A673 (cell line): ENCODE data around the gene MRPL45. TPM values are rescaled to one million over a fixed set of nuclear protein-coding genes. Genes with fewer than 3 reads are reported as not detected.
A peak's percentile ranks its signal among the peaks of the same experiment; 100 is the strongest.

Experiments used
- BruUV-seq: library from RNA; stranded (reverse); fragments of 400-500 nt; replicated peaks from 2 replicates; lab custom pipeline; 2021; lab: Mats Ljungman, UMichigan
- CTCF ChIA-PET: fragments of 300-600 bp; sonication (Branson Sonifier 250); formaldehyde crosslinking; loops from one replicate; lab custom pipeline; 2022; ENCODE audit warnings: antibody characterized with exemption; lab: Charles Lee
- POLR2A ChIA-PET: fragments of 300-600 bp; sonication (Branson Sonifier 250); formaldehyde crosslinking; loops from one replicate; lab custom pipeline; 2022; ENCODE audit warnings: antibody characterized with exemption; ENCODE audit not compliant: low non-redundant PET; lab: Charles Lee
- DNase-seq: peaks from one replicate; pipeline ENCODE4 v3.0.0-alpha.2; 2015; ENCODE audit warnings: low spot score
- H3K27ac ChIP-seq: fragments of 200-600 bp; sonication (generic); 2 replicates; pipeline ENCODE4 v1.5.1; 2016; ENCODE audit warnings: mixed run types, low read depth, mild to moderate bottlenecking, mixed read lengths, antibody characterized with exemption, low read length; ENCODE audit not compliant: poor library complexity, severe bottlenecking
- H3K27me3 ChIP-seq: fragments of 200-600 bp; sonication (generic); replicated peaks from 2 replicates; pipeline ENCODE4 v1.6.1; 2017; ENCODE audit warnings: mixed run types, low read depth, mild to moderate bottlenecking, mixed read lengths, antibody characterized with exemption, low read length; ENCODE audit not compliant: insufficient read depth, poor library complexity
- H3K36me3 ChIP-seq: fragments of 200-600 bp; sonication (generic); 2 replicates; pipeline ENCODE4 v1.6.1; 2016; ENCODE audit warnings: mixed run types, mild to moderate bottlenecking, mixed read lengths, antibody characterized with exemption, low read length; ENCODE audit not compliant: insufficient read depth, poor library complexity, severe bottlenecking
- H3K4me1 ChIP-seq: fragments of 200-600 bp; sonication (generic); 2 replicates; pipeline ENCODE4 v1.6.1; 2017; ENCODE audit warnings: mixed run types, mild to moderate bottlenecking, mixed read lengths, antibody characterized with exemption, low read length; ENCODE audit not compliant: insufficient read depth, poor library complexity, severe bottlenecking
- H3K4me3 ChIP-seq: fragments of 200-600 bp; sonication (generic); 2 replicates; pipeline ENCODE4 v1.5.1; 2016; ENCODE audit warnings: low read depth, mixed run types, mild to moderate bottlenecking, mixed read lengths, low read length; ENCODE audit not compliant: poor library complexity, severe bottlenecking
- H3K9me3 ChIP-seq: fragments of 200-600 bp; sonication (generic); 2 replicates; pipeline ENCODE4 v1.6.1; 2016; ENCODE audit warnings: mixed run types, low read depth, mild to moderate bottlenecking, mixed read lengths, antibody characterized with exemption, low read length; ENCODE audit not compliant: poor library complexity, severe bottlenecking
- CTCF ChIP-seq: fragments of 300-800, 200-600 bp; sonication (generic); conservative IDR thresholded peaks from 2 replicates; pipeline ENCODE4 v1.5.1; 2017; ENCODE audit warnings: low read depth, mild to moderate bottlenecking, antibody characterized with exemption, low read length, moderate library complexity, mixed read lengths
- EZH2 ChIP-seq: fragments of 200-600 bp; sonication (generic); IDR thresholded peaks from 2 replicates; pipeline ENCODE4 v1.6.1; 2017; ENCODE audit warnings: borderline replicate concordance, low read depth, mild to moderate bottlenecking, mixed read lengths, antibody characterized with exemption, low read length; ENCODE audit not compliant: poor library complexity, severe bottlenecking
- intact Hi-C: fragments of 100-400 bp; cut with micrococcal nuclease; formaldehyde crosslinking; loops from one replicate; pipeline ENCODE4 v1.10.0; 2022; ENCODE audit not compliant: unreplicated experiment
- total RNA-seq: library from RNA; stranded (reverse); gene quantifications from 2 replicates; pipeline ENCODE4 v1.2.3, GENCODE V29; 2021

MRPL45 gene
- total RNA-seq, 1 experiment from 2014 or later, result 34.4 TPM

- Histone ChIP-seq H3K27me3 (no peaks in the 10 kb centered on the region), H3K9me3 (no peaks in the 10 kb centered on the region), H3K36me3 (no peaks in the 10 kb centered on the region), H3K4me3 (no peak overlapping the region), H3K4me1 (no peaks in the 10 kb centered on the region), H3K27ac (no peak overlapping the region)
- BruUV-seq, result no TSS peak
- no peak for DNase-seq
- intact Hi-C loops, result no loop called here
- ChIA-PET POLR2A (no interaction called here), CTCF (interaction anchor here (0.6 kb wide), 1 partner anchor 71 kb away, joined by 3 read pairs; no protein-coding TSS in a partner anchor)
- no peak for TF ChIP-seq EZH2
- no peak for TF ChIP-seq CTCF
These were observed 47.4 kb downstream of the MRPL45 start for GRCh38 chr17:38344420-38344745.

- Histone ChIP-seq H3K27ac (no peak overlapping the region), H3K9me3 (no peaks in the 10 kb centered on the region), H3K4me1 (no peaks in the 10 kb centered on the region), H3K36me3 (no peaks in the 10 kb centered on the region), H3K4me3 (no peak overlapping the region), H3K27me3 (no peaks in the 10 kb centered on the region)
- ChIA-PET CTCF (no interaction called here), POLR2A (no interaction called here)
- no peak for DNase-seq
- no TSS peak for BruUV-seq
- intact Hi-C loops, result no loop called here
- TF ChIP-seq CTCF (no peak), EZH2 (no peak)
These were observed 48.8 kb downstream of the MRPL45 start for GRCh38 chr17:38345743-38346142.

GRCh38 chr17:38349097-38349730, 52.2 kb downstream of the MRPL45 start:
- intact Hi-C loops, result loop anchor here (1.0 kb wide), 1 partner anchor 65 kb away; no protein-coding TSS in a partner anchor
- peak; percentile 75 for DNase-seq

More at GRCh38 chr17:38349097-38349730, 52.2 kb downstream of the MRPL45 start:
- ChIA-PET CTCF (interaction anchor here (0.5 to 2.5 kb wide), 7 partner anchors 10 to 467 kb away, joined by 3 to 27 read pairs (median 4); no protein-coding TSS in a partner anchor), POLR2A (interaction anchor here (0.6 kb wide), 1 partner anchor 63 kb away, joined by 8 read pairs; no protein-coding TSS in a partner anchor)
- H3K27me3 ChIP-seq, result no peaks in the 10 kb centered on the region
- TF ChIP-seq CTCF (peak; percentile 74), EZH2 (no peak)
- BruUV-seq, result no TSS peak
- H3K4me3 ChIP-seq, result no peak overlapping the region
- H3K36me3 ChIP-seq, result no peaks in the 10 kb centered on the region
- no peaks in the 10 kb centered on the region for H3K9me3 ChIP-seq
- peaks cover 8% of the 10 kb centered on the region for H3K4me1 ChIP-seq
- no peak overlapping the region for H3K27ac ChIP-seq
